ENCODE results near the gene CSF1. TPM values are rescaled to one million over a fixed set of nuclear protein-coding genes. Genes with fewer than 3 reads are reported as not detected.
A peak's percentile ranks its signal among the peaks of the same experiment; 100 is the strongest.

Gene CSF1
- total RNA-seq, 4 donors from 2014 or later = 7.6 to 34.8 (median 15.9) TPM

DNA sequence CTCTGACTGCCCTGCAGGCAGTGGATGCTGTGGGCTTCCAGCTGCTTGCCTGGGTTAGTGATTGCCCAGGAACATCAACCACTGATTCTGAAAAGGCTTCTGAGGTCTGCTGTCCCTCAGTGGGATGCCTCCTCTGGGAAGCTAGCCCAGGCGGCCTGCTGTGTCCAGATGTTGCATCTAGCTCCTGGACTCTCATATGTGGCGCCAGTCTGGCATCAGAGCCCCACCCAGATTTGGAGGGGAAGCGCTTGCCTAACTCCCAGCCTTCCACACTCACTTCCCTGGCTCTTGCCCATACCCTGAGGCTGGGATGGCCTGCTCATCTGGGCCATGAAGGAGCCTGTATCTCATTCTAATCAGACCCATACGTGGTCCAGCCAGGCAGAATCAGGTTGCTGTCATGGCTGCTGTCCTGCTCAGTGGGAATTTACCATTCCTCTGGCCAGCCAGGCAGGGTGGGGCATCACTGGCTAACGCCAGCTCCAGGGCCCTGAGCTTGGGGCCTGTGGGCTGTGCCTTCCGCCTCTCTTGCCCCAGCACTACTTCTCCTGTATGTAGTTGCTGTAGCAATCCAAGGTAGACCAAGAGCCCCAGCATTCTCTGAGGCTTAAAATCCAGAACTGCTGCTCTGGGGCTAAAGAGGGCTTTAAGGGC, 4.1 kb downstream of the CSF1 start:
- intact Hi-C loops (cut with DNase I) = no loop called here
- Histone ChIP-seq H3K9me3 (no peaks in the 10 kb centered on the region), H3K4me1 (peaks cover 31 to 93% (median 51%) of the 10 kb centered on the region in 3 donors), H3K36me3 (peaks cover 12 to 49% (median 16%) of the 10 kb centered on the region in 3 donors), H3K27ac (peak overlapping the region in 3 of 4 donors; percentile 51 to 96 (median 92)), H3K27me3 (no peaks in the 10 kb centered on the region), H3K4me3 (peak overlapping the region in 2 of 4 donors; percentile 81 to 88)
- WGBS, 2 donors = 41 to 46% methylated on average over 2 of the region's 6 CpGs
- DNase-seq = no peak
- TF ChIP-seq, protein P1, sequence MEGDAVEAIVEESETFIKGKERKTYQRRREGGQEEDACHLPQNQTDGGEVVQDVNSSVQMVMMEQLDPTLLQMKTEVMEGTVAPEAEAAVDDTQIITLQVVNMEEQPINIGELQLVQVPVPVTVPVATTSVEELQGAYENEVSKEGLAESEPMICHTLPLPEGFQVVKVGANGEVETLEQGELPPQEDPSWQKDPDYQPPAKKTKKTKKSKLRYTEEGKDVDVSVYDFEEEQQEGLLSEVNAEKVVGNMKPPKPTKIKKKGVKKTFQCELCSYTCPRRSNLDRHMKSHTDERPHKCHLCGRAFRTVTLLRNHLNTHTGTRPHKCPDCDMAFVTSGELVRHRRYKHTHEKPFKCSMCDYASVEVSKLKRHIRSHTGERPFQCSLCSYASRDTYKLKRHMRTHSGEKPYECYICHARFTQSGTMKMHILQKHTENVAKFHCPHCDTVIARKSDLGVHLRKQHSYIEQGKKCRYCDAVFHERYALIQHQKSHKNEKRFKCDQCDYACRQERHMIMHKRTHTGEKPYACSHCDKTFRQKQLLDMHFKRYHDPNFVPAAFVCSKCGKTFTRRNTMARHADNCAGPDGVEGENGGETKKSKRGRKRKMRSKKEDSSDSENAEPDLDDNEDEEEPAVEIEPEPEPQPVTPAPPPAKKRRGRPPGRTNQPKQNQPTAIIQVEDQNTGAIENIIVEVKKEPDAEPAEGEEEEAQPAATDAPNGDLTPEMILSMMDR (IDR thresholded peaks at IDR 0.05) = no peak
- TF ChIP-seq POLR2A (IDR thresholded peaks at IDR 0.05) = no peak

DNA sequence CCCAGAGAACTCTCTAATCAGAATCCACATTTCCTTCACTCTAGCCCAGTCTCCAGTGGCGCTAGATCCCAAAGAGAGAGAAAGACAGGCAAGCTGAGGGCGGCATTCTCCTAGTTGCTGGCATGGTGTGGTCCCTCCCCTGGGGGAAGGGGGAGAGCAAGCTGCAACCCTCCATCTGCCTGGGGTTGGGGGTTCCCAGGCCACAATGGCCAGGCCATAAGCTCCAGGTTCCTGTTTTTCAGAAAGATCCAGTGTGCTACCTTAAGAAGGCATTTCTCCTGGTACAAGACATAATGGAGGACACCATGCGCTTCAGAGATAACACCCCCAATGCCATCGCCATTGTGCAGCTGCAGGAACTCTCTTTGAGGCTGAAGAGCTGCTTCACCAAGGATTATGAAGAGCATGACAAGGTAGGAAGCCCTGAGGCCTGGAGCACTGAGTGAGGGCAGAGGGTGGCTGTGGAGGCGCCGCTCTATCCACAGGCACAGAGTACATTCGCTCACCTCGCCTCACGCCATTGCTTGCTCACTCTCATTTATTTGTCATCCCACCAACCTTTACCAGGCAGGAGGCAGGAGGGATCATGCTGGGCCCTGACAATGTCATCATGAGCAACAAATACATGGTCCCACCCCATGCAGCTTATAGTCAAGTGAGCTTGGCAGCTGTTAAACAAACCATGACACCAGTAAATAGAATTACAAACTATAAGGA, 6.6 kb downstream of the CSF1 start:
- TF ChIP-seq POLR2A (IDR thresholded peaks at IDR 0.05) = no peak
- TF ChIP-seq, protein P1 (IDR thresholded peaks at IDR 0.05) = no peak
- no peak overlapping the region for H3K4me3 ChIP-seq
- WGBS, 2 donors = 86 to 88% methylated on average over 7 to 8 of the region's 9 CpGs
- peak overlapping the region in 2 of 4 donors; percentile 18 to 25 for H3K27ac ChIP-seq
- H3K4me1 ChIP-seq = peaks cover 18 to 76% (median 41%) of the 10 kb centered on the region in 3 donors
- no peak for DNase-seq
- no peaks in the 10 kb centered on the region for H3K27me3 ChIP-seq
- H3K36me3 ChIP-seq = peaks cover 28 to 74% (median 36%) of the 10 kb centered on the region in 3 donors
- H3K9me3 ChIP-seq = no peaks in the 10 kb centered on the region
- intact Hi-C loops (cut with DNase I) = no loop called here

DNA sequence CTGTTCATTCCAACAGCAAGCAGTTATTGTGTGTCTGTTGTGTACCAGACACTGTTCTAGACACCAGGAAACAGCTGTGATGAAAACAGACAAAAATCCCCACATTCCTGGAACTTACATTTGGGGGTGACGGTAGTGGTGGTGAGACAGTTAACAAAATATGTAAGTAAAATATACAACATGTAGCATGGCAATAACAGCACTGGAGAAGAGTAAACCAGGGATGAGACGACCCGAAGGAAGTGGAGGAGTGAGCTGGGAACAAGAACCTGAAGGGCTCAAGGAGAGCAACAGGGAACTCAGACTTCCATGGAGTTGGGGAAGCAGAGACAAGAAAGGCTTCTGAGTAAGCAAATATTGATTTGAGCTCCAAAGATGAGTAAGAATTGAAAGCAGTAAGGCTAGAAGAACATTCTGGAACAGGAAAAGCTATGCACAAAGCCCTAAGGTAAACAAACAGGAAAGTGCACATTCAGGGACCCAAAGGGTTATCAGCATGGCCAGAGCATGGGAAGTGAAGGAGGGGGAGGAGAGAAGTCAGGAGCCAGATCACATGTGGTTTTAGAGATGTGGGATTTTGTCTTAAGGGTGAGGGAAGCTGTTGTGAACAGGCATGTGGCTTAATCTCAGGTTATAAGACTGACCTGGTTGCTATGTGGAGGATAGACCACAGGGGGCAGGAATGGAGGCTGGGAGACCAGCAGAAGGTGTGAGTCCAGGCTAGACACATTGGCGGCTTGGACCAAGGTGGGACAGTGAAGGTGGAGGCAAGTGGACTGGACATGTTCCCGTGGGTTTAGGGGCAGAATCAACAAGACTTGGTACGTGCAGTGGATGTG, 7.3 kb downstream of the CSF1 start:
- Histone ChIP-seq H3K27ac (peak overlapping the region in 3 of 4 donors; percentile 25 to 37 (median 26)), H3K27me3 (no peaks in the 10 kb centered on the region), H3K36me3 (peaks cover 32 to 82% (median 43%) of the 10 kb centered on the region in 3 donors), H3K9me3 (no peaks in the 10 kb centered on the region), H3K4me1 (peaks cover 10 to 76% (median 34%) of the 10 kb centered on the region in 3 donors), H3K4me3 (no peak overlapping the region)
- TF ChIP-seq POLR2A (IDR thresholded peaks at IDR 0.05) = no peak
- TF ChIP-seq, protein P1 (IDR thresholded peaks at IDR 0.05) = peak in 1 of 6 experiments; percentile 22
- intact Hi-C loops (cut with DNase I) = no loop called here
- WGBS, 2 donors = 68% methylated on average over 6 of the region's 6 CpGs
- no peak for DNase-seq

DNA sequence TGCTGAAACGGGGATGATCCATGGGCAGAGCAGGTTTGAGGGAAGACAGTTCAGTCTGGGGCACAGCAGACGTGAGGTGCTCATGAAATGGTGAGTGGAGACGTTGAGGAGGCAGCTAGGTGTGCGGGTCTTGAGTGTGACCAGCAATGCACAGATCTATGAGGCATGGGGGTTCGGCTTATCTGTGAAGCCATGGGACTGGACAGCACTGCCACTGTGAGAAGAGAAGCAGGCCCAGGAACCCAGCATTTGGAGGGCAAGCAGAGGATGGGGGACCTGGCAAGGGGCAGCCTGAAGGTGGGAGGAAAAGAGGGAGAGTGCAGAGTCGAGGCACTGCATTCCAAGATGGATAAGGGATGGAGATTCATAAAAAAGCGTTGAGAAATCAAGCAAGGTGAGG, 8.0 kb downstream of the CSF1 start:
- Histone ChIP-seq H3K36me3 (peaks cover 33 to 89% (median 49%) of the 10 kb centered on the region in 3 donors), H3K4me3 (no peak overlapping the region), H3K27ac (peak overlapping the region in 3 of 4 donors; percentile 25 to 37 (median 26)), H3K27me3 (no peaks in the 10 kb centered on the region), H3K9me3 (no peaks in the 10 kb centered on the region), H3K4me1 (peaks cover 7 to 76% (median 35%) of the 10 kb centered on the region in 3 donors)
- intact Hi-C loops (cut with DNase I) = no loop called here
- DNase-seq = no peak
- WGBS, 2 donors = 92 to 94% methylated on average over 7 of the region's 7 CpGs
- TF ChIP-seq, protein P1 (IDR thresholded peaks at IDR 0.05) = no peak
- no peak for TF ChIP-seq POLR2A (IDR thresholded peaks at IDR 0.05)
